ENCODE data around the gene HNF4A.
"Not testable (repeated sequence)": the region's sequence is repeated elsewhere in the genome, so short reads cannot be mapped to it uniquely, and the experiment has no call there.

HNF4A gene

GRCh38 chr20:44470327-44470726 is 114.8 kb downstream of the HNF4A start:
- no peak for ATAC-seq (ENCODE audit: insufficient read depth, low read depth)
- no peak for TF ChIP-seq EZH2 (IDR thresholded peaks at IDR 0.05; ENCODE audit: borderline replicate concordance, low read depth, low read length, severe bottlenecking)
- TF ChIP-seq, protein P1, sequence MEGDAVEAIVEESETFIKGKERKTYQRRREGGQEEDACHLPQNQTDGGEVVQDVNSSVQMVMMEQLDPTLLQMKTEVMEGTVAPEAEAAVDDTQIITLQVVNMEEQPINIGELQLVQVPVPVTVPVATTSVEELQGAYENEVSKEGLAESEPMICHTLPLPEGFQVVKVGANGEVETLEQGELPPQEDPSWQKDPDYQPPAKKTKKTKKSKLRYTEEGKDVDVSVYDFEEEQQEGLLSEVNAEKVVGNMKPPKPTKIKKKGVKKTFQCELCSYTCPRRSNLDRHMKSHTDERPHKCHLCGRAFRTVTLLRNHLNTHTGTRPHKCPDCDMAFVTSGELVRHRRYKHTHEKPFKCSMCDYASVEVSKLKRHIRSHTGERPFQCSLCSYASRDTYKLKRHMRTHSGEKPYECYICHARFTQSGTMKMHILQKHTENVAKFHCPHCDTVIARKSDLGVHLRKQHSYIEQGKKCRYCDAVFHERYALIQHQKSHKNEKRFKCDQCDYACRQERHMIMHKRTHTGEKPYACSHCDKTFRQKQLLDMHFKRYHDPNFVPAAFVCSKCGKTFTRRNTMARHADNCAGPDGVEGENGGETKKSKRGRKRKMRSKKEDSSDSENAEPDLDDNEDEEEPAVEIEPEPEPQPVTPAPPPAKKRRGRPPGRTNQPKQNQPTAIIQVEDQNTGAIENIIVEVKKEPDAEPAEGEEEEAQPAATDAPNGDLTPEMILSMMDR (IDR thresholded peaks at IDR 0.05; ENCODE audit: borderline replicate concordance, extremely low read depth, low read length, poor library complexity, severe bottlenecking): no peak
- Histone ChIP-seq H3K36me3 (ENCODE audit: insufficient read depth, low read length) (no peaks in the 10 kb centered on the region), H3K27ac (ENCODE audit: low read length) (no peak overlapping the region), H3K79me2 (ENCODE audit: insufficient read depth, low read length) (no peaks in the 10 kb centered on the region), H4K20me1 (ENCODE audit: insufficient read depth, low read length) (no peaks in the 10 kb centered on the region), H3K4me1 (ENCODE audit: insufficient read depth, low read length) (peaks cover 6% of the 10 kb centered on the region), H3K9me3 (ENCODE audit: insufficient read depth, low read length, severe bottlenecking) (no peaks in the 10 kb centered on the region), H3K4me3 (ENCODE audit: low read depth in 1 of 2, low read length in 2 of 2) (no peak overlapping the region), H3K4me2 (ENCODE audit: insufficient read depth, low read length) (no peak overlapping the region), H2AFZ (ENCODE audit: low read depth, low read length) (no peak overlapping the region), H3K27me3 (ENCODE audit: insufficient read depth, low read length, poor library complexity) (no peaks in the 10 kb centered on the region), H3K9ac (ENCODE audit: low read depth, low read length) (no peak overlapping the region)
- no peak for DNase-seq

DNA sequence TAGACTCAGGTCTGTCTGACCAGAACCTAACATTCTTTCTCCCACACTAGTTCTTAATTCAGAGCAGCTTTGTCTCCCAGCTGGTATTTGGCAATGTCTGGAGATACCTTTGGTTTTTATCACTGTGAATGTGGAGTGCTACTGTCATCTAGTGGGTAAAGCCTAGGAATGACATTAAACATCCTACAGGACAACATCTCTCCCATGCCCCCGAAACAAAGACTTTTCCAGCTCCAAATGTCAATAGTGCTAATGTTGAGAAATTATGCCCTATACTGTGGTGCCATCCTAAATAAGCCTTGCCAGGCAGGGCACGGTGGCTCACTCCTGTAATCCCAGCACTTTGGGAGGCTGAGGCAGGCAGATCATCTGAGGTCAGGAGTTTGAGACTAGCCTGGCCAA is 116.0 kb downstream of the HNF4A start:
- H3K27me3 ChIP-seq (ENCODE audit: insufficient read depth, low read length, poor library complexity): no peaks in the 10 kb centered on the region
- H3K4me1 ChIP-seq (ENCODE audit: insufficient read depth, low read length): peaks cover 14% of the 10 kb centered on the region
- H3K79me2 ChIP-seq (ENCODE audit: insufficient read depth, low read length): peaks cover 7% of the 10 kb centered on the region
- no peak overlapping the region for H3K4me2 ChIP-seq (ENCODE audit: insufficient read depth, low read length)
- no peak for ATAC-seq (ENCODE audit: insufficient read depth, low read depth)
- H3K27ac ChIP-seq (ENCODE audit: low read length): no peak overlapping the region
- H4K20me1 ChIP-seq (ENCODE audit: insufficient read depth, low read length): no peaks in the 10 kb centered on the region
- no peak for DNase-seq
- H3K9ac ChIP-seq (ENCODE audit: low read depth, low read length): no peak overlapping the region
- no peaks in the 10 kb centered on the region for H3K9me3 ChIP-seq (ENCODE audit: insufficient read depth, low read length, severe bottlenecking)
- no peak overlapping the region for H3K4me3 ChIP-seq (ENCODE audit: low read depth in 1 of 2, low read length in 2 of 2)
- no peaks in the 10 kb centered on the region for H3K36me3 ChIP-seq (ENCODE audit: insufficient read depth, low read length)
- no peak overlapping the region for H2AFZ ChIP-seq (ENCODE audit: low read depth, low read length)
- TF ChIP-seq, protein P1 (IDR thresholded peaks at IDR 0.05; ENCODE audit: borderline replicate concordance, extremely low read depth, low read length, poor library complexity, severe bottlenecking): peak; percentile 43
- TF ChIP-seq EZH2 (IDR thresholded peaks at IDR 0.05; ENCODE audit: borderline replicate concordance, low read depth, low read length, severe bottlenecking): no peak

- DNase-seq; H3K36me3 ChIP-seq (ENCODE audit: insufficient read depth, low read length); H2AFZ ChIP-seq (ENCODE audit: low read depth, low read length); H3K4me3 ChIP-seq (ENCODE audit: low read depth in 1 of 2, low read length in 2 of 2); H3K9me3 ChIP-seq (ENCODE audit: insufficient read depth, low read length, severe bottlenecking); H3K27me3 ChIP-seq (ENCODE audit: insufficient read depth, low read length, poor library complexity); H3K4me2 ChIP-seq (ENCODE audit: insufficient read depth, low read length); H3K27ac ChIP-seq (ENCODE audit: low read length); H4K20me1 ChIP-seq (ENCODE audit: insufficient read depth, low read length); H3K9ac ChIP-seq (ENCODE audit: low read depth, low read length); ATAC-seq (ENCODE audit: insufficient read depth, low read depth): not testable (repeated sequence)
- Histone ChIP-seq H3K79me2 (ENCODE audit: insufficient read depth, low read length) (peaks cover 15% of the 10 kb centered on the region), H3K4me1 (ENCODE audit: insufficient read depth, low read length) (peaks cover 22% of the 10 kb centered on the region)
These were observed 116.8 kb downstream of the HNF4A start for GRCh38 chr20:44472283-44472682.

DNA sequence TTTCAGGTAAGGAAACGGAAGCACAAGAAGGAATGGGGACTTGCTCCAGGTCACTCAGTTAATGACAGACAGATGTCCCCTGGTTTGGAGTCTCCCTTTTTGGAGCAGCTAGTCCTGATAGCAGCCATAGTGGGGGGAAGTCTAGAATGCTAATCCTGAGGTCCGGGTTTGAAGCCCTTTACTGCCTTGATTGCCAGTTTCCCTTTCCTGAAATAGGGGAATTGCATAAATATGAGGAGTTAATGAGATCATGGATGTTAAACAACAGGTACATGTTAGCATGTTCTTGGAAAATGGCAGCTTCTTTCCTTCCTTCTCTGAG is 119.8 kb downstream of the HNF4A start:
- H3K4me1 ChIP-seq (ENCODE audit: insufficient read depth, low read length): peaks cover 22% of the 10 kb centered on the region
- H3K27ac ChIP-seq (ENCODE audit: low read length): peak overlapping the region; percentile 79
- peak overlapping the region; percentile 92 for H2AFZ ChIP-seq (ENCODE audit: low read depth, low read length)
- ATAC-seq (ENCODE audit: insufficient read depth, low read depth) (no peak), DNase-seq (no peak)
- no peak for TF ChIP-seq EZH2 (IDR thresholded peaks at IDR 0.05; ENCODE audit: borderline replicate concordance, low read depth, low read length, severe bottlenecking)
- TF ChIP-seq, protein P1 (IDR thresholded peaks at IDR 0.05; ENCODE audit: borderline replicate concordance, extremely low read depth, low read length, poor library complexity, severe bottlenecking): no peak
- H4K20me1 ChIP-seq (ENCODE audit: insufficient read depth, low read length): no peaks in the 10 kb centered on the region
- H3K4me3 ChIP-seq (ENCODE audit: low read depth in 1 of 2, low read length in 2 of 2): peak overlapping the region; percentile 61 to 74; a peak in 3 of 4 replicates
- no peaks in the 10 kb centered on the region for H3K27me3 ChIP-seq (ENCODE audit: insufficient read depth, low read length, poor library complexity)
- H3K4me2 ChIP-seq (ENCODE audit: insufficient read depth, low read length): peak overlapping the region; percentile 83
- peak overlapping the region; percentile 65 for H3K9ac ChIP-seq (ENCODE audit: low read depth, low read length)
- no peaks in the 10 kb centered on the region for H3K9me3 ChIP-seq (ENCODE audit: insufficient read depth, low read length, severe bottlenecking)
- H3K79me2 ChIP-seq (ENCODE audit: insufficient read depth, low read length): peaks cover 15% of the 10 kb centered on the region
- peaks cover 7% of the 10 kb centered on the region for H3K36me3 ChIP-seq (ENCODE audit: insufficient read depth, low read length)
